ENCODE measurements around the gene TOMM40L. TPM values are rescaled to one million over a fixed set of nuclear protein-coding genes. Genes with fewer than 3 reads are reported as not detected.

TOMM40L gene
- polyA plus RNA-seq, 1 experiment, result 13.1 TPM

GRCh38 chr1:161261261-161262235, 35.7 kb downstream of the TOMM40L start:
- no peak for DNase-seq (ENCODE audit: low read depth)
- no peak for TF ChIP-seq CTCF (IDR thresholded peaks at IDR 0.05; ENCODE audit: insufficient read depth, low read depth, low read length)
- peaks cover 32% of the 10 kb centered on the region for H3K27me3 ChIP-seq (ENCODE audit: control insufficient read depth, insufficient read depth, low read length)
- ChIA-PET CTCF (interaction anchor here (1.2 to 2.7 kb wide), 4 partner anchors 23 to 36 kb away, joined by 3 to 13 read pairs (median 4); partner anchors contain the start of gene TOMM40L), POLR2A (no interaction called here)
- H3K36me3 ChIP-seq (ENCODE audit: control insufficient read depth, insufficient read depth, low read length), result no peaks in the 10 kb centered on the region
- no peak overlapping the region for H3K4me3 ChIP-seq (ENCODE audit: low read depth, low read length)

DNA sequence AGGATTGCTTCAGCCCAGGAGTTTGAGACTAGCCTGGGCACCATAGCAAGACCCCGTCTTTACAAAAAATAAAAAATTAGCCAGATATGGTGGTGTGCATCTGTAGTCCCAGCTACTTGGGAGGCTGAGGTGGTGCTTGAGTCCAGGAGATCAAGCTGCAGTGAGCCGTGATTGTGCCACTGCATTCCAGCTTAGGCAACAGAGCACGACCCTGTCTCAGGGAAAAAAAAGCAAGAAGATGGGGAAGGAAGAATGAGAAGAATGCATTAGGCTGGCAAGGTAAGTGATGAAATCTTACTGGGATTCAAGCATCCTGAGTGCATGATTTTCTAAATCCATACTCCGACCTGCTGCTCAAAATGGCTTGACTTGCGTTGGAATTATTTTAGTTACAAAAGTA, 39.4 kb downstream of the TOMM40L start:
- peaks cover 13% of the 10 kb centered on the region for H3K27me3 ChIP-seq (ENCODE audit: control insufficient read depth, insufficient read depth, low read length)
- CTCF ChIA-PET, result interaction anchor here (0.6 to 1.5 kb wide), 3 partner anchors 17 to 55 kb away, joined by 3 to 4 read pairs (median 3); no protein-coding TSS in a partner anchor

GRCh38 chr1:161266202-161266601, 40.3 kb downstream of the TOMM40L start:
- CTCF ChIA-PET, result interaction anchor here (0.9 to 1.5 kb wide), 5 partner anchors 16 to 40 kb away, joined by 3 to 5 read pairs (median 4); no protein-coding TSS in a partner anchor
- peaks cover 6% of the 10 kb centered on the region for H3K27me3 ChIP-seq (ENCODE audit: control insufficient read depth, insufficient read depth, low read length)
- no peaks in the 10 kb centered on the region for H3K36me3 ChIP-seq (ENCODE audit: control insufficient read depth, insufficient read depth, low read length)
- no peak overlapping the region for H3K4me3 ChIP-seq (ENCODE audit: low read depth, low read length)
- TF ChIP-seq CTCF (IDR thresholded peaks at IDR 0.05; ENCODE audit: insufficient read depth, low read depth, low read length), result no peak
- no peak for DNase-seq (ENCODE audit: low read depth)
- POLR2A ChIA-PET, result no interaction called here

More for the DNA sequence above, 39.4 kb downstream of the TOMM40L start:
- H3K36me3 ChIP-seq (ENCODE audit: control insufficient read depth, insufficient read depth, low read length), result no peaks in the 10 kb centered on the region
- no peak for TF ChIP-seq CTCF (IDR thresholded peaks at IDR 0.05; ENCODE audit: insufficient read depth, low read depth, low read length)
- no peak overlapping the region for H3K4me3 ChIP-seq (ENCODE audit: low read depth, low read length)
- no peak for DNase-seq (ENCODE audit: low read depth)
- POLR2A ChIA-PET, result no interaction called here

DNA sequence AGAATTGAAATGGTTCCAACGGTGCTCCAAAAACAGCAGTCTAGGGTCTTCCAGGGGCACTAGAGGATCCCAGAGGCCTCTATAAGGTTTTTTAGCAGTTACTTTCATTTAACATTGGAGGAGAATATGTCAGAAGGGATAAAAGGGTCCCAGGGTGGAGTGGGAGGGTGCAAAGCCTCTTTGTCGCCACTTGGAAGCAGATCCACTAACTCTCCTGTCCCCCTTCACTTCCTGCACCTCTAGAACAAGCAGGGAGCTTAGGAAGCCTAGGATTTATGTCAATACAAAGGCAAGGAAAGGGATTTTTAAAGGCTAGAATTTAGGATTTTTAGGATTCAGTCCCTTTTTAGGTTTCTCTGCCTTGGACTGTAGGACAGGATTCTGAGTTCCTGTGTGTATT, 41.0 kb downstream of the TOMM40L start:
- POLR2A ChIA-PET, result no interaction called here

More for the DNA sequence above, 41.0 kb downstream of the TOMM40L start:
- H3K4me3 ChIP-seq (ENCODE audit: low read depth, low read length), result no peak overlapping the region
- H3K27me3 ChIP-seq (ENCODE audit: control insufficient read depth, insufficient read depth, low read length), result peaks cover under 1% of the 10 kb centered on the region
- DNase-seq (ENCODE audit: low read depth), result no peak
- CTCF ChIA-PET, result interaction anchor here (0.9 to 1.1 kb wide), 4 partner anchors 24 to 40 kb away, joined by 4 to 5 read pairs (median 4); no protein-coding TSS in a partner anchor
- no peak for TF ChIP-seq CTCF (IDR thresholded peaks at IDR 0.05; ENCODE audit: insufficient read depth, low read depth, low read length)
- H3K36me3 ChIP-seq (ENCODE audit: control insufficient read depth, insufficient read depth, low read length), result no peaks in the 10 kb centered on the region

Measured in BJ (cell line).